ENCODE data around the gene ERI3. TPM values are rescaled to one million over a fixed set of nuclear protein-coding genes. Genes with fewer than 3 reads are reported as not detected.

Gene ERI3
- total and polyA plus RNA-seq, 10 of the 15 experiments (the other 5 are each of a cell fraction or from before 2014, with no cell fraction given): 20.6 to 90.4 (median 41.2) TPM

GRCh38 chr1:44212355-44213221, 142.5 kb downstream of the ERI3 start:
- Histone ChIP-seq H3K9ac (ENCODE audit: control insufficient read depth, insufficient read depth, low read length) (peak overlapping the region; percentile 65), H3K4me2 (ENCODE audit: control insufficient read depth, insufficient read depth) (peak overlapping the region; percentile 91), H3K27me3 (replicated peaks in 1 of 2; ENCODE audit: control insufficient read depth in 2 of 2, insufficient read depth in 2 of 2, low read length in 1 of 2) (no peaks in the 10 kb centered on the region), H3K36me3 (ENCODE audit: control insufficient read depth in 2 of 2, insufficient read depth in 2 of 2, low read length in 1 of 2) (peaks cover 0 to 7% of the 10 kb centered on the region in 2 experiments; a peak in 1 of 4 replicates), H3K4me3 (peak overlapping the region; percentile 99), H3K79me2 (ENCODE audit: control insufficient read depth, insufficient read depth, low read length) (peaks cover 9% of the 10 kb centered on the region), H4K20me1 (ENCODE audit: control insufficient read depth, insufficient read depth) (no peaks in the 10 kb centered on the region), H3K27ac (ENCODE audit: control insufficient read depth, insufficient read depth) (peak overlapping the region; percentile 64), H2AFZ (ENCODE audit: control insufficient read depth, low read depth, low read length) (peak overlapping the region; percentile 89), H3K9me3 (replicated peaks; ENCODE audit: control insufficient read depth, insufficient read depth, low read length) (no peaks in the 10 kb centered on the region), H3K4me1 (ENCODE audit: control insufficient read depth, insufficient read depth, low read length) (peaks cover 7% of the 10 kb centered on the region)
- BruUV-seq (replicated peaks): TSS peak; percentile 88
- no peak for FAIRE-seq
- DNase-seq (ENCODE audit: low read depth, low spot score): peak; percentile 7
- 24% methylated on average over 9 of the region's 9 CpGs for WGBS (ENCODE audit: insufficient coverage, insufficient replicate concordance, low lambda C conversion rate, missing lambda C conversion rate)
- RAD21 ChIA-PET (ENCODE audit: unreplicated experiment): interaction anchor here (0.8 to 2.3 kb wide), 6 partner anchors 62 to 440 kb away, joined by 3 to 6 read pairs (median 3); no protein-coding TSS in a partner anchor
- SMC1A ChIA-PET (ENCODE audit: uncharacterized antibody, unreplicated experiment): interaction anchor here (0.6 to 1.5 kb wide), 11 partner anchors 10 to 515 kb away, joined by 3 to 8 read pairs (median 3); no protein-coding TSS in a partner anchor
- CTCF ChIA-PET: interaction anchor here (0.7 to 2.7 kb wide), 18 partner anchors 11 to 517 kb away, joined by 3 to 9 read pairs (median 3); no protein-coding TSS in a partner anchor
- POLR2A ChIA-PET: interaction anchor here (0.5 to 1.5 kb wide), 7 partner anchors 11 to 1091 kb away, joined by 3 to 5 read pairs (median 3); partner anchors contain the start of gene KDM4A
- intact Hi-C loops (cut with micrococcal nuclease; ENCODE audit: unreplicated experiment) (loop anchor here (10.0 kb wide), 1 partner anchor 442 kb away; no protein-coding TSS in a partner anchor), in situ Hi-C loops (cut with MboI) (no loop called here)
- ATAC-seq: peak; percentile 77
- TF ChIP-seq PKNOX1 (IDR thresholded peaks at IDR 0.05) (peak; percentile 8; the same call in 1 of the 2 replicates), MEF2B (IDR thresholded peaks at IDR 0.05; ENCODE audit: partially characterized antibody, poor library complexity, severe bottlenecking) (peak; percentile 10), RB1 (IDR thresholded peaks at IDR 0.05; ENCODE audit: borderline replicate concordance) (no peak), CBFB (IDR thresholded peaks at IDR 0.05; ENCODE audit: low read depth) (no peak), YY1 (IDR thresholded peaks at IDR 0.05; ENCODE audit: low read depth, low read length) (peak; percentile 66), RELA (IDR thresholded peaks at IDR 0.05; ENCODE audit: borderline replicate concordance, partially characterized antibody) (peak; percentile 64), ATF3 (IDR thresholded peaks at IDR 0.05; ENCODE audit: borderline replicate concordance, extremely low read depth, low read depth, low read length) (no peak), CEBPZ (IDR thresholded peaks at IDR 0.05; ENCODE audit: low read depth, low read length) (0 out of 2 replicates have a peak, but pooled peaks have one; percentile 2)

All from GM12878 (cell line).